ENCODE measurements around the gene CHST15. TPM values are rescaled to one million over a fixed set of nuclear protein-coding genes. Genes with fewer than 3 reads are reported as not detected.

The CHST15 gene
- total RNA-seq, 1 donor from 2014 or later = 1.5 TPM

DNA sequence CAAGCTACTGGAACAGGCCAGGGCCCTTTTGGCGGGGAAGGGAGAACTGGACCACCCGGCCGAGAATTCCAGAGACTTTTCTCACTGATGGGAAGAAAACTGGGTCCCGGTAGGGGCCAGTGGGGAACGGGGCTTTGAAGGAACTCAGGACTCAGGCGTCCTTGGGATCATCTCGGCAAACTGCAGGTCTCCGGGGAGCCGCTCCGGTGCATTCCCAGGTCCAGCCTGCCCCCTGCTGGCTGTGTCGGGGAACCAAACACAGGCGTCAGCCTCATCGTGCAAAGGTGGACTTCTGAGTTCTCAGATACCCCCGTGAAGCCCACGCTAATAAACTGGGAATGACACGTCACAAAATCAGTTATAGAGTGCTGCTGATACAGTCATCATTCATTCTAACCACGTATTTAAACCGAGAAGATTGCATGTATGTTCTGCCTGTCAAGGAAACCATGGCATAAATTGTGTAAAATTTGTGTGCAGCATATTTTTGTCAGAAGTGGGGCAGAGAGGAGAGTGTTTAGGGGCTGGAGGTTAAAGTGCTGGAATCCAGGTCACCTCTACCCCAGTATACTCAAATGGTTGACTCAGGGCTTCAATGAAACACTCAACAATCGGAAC, 125.7 kb downstream of the CHST15 start:
- TF ChIP-seq, protein P1, sequence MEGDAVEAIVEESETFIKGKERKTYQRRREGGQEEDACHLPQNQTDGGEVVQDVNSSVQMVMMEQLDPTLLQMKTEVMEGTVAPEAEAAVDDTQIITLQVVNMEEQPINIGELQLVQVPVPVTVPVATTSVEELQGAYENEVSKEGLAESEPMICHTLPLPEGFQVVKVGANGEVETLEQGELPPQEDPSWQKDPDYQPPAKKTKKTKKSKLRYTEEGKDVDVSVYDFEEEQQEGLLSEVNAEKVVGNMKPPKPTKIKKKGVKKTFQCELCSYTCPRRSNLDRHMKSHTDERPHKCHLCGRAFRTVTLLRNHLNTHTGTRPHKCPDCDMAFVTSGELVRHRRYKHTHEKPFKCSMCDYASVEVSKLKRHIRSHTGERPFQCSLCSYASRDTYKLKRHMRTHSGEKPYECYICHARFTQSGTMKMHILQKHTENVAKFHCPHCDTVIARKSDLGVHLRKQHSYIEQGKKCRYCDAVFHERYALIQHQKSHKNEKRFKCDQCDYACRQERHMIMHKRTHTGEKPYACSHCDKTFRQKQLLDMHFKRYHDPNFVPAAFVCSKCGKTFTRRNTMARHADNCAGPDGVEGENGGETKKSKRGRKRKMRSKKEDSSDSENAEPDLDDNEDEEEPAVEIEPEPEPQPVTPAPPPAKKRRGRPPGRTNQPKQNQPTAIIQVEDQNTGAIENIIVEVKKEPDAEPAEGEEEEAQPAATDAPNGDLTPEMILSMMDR (conservative IDR thresholded peaks at IDR 0.05) = peak; percentile 98
- DNase-seq (ENCODE audit: low read depth, low spot score) = peak; percentile 88
- H3K27ac Mint-ChIP-seq (ENCODE audit: unreplicated experiment) = no peak overlapping the region
- peaks cover 87% of the 10 kb centered on the region for H3K27me3 Mint-ChIP-seq (ENCODE audit: low read depth)
- peaks cover 2% of the 10 kb centered on the region for H3K4me1 Mint-ChIP-seq
- no peaks in the 10 kb centered on the region for H3K36me3 Mint-ChIP-seq (ENCODE audit: low read depth)
- no peak overlapping the region for H3K4me3 Mint-ChIP-seq
- no peaks in the 10 kb centered on the region for H3K9me3 Mint-ChIP-seq

DNA sequence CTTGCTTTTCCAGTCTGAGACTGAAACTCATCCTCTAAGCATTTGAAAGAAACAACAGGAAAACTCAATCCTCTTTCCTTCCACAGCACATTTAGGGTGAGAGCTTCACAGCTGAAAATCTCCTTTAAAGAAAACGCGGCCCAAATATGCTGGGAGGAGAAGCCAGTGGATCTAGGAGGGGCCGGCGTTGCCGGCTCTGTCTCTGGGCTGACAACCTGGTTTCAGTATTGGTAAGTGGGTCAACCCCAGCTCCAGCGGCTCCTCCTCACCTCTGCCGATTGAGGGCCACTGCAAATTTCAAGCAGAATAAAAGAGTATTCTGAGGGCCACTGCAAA, 126.5 kb downstream of the CHST15 start:
- H3K9me3 Mint-ChIP-seq = no peaks in the 10 kb centered on the region
- peaks cover 87% of the 10 kb centered on the region for H3K27me3 Mint-ChIP-seq (ENCODE audit: low read depth)
- no peak overlapping the region for H3K4me3 Mint-ChIP-seq
- no peaks in the 10 kb centered on the region for H3K36me3 Mint-ChIP-seq (ENCODE audit: low read depth)
- no peak overlapping the region for H3K27ac Mint-ChIP-seq (ENCODE audit: unreplicated experiment)
- no peak for DNase-seq (ENCODE audit: low read depth, low spot score)
- TF ChIP-seq, protein P1 (conservative IDR thresholded peaks at IDR 0.05) = no peak
- H3K4me1 Mint-ChIP-seq = no peaks in the 10 kb centered on the region

DNA sequence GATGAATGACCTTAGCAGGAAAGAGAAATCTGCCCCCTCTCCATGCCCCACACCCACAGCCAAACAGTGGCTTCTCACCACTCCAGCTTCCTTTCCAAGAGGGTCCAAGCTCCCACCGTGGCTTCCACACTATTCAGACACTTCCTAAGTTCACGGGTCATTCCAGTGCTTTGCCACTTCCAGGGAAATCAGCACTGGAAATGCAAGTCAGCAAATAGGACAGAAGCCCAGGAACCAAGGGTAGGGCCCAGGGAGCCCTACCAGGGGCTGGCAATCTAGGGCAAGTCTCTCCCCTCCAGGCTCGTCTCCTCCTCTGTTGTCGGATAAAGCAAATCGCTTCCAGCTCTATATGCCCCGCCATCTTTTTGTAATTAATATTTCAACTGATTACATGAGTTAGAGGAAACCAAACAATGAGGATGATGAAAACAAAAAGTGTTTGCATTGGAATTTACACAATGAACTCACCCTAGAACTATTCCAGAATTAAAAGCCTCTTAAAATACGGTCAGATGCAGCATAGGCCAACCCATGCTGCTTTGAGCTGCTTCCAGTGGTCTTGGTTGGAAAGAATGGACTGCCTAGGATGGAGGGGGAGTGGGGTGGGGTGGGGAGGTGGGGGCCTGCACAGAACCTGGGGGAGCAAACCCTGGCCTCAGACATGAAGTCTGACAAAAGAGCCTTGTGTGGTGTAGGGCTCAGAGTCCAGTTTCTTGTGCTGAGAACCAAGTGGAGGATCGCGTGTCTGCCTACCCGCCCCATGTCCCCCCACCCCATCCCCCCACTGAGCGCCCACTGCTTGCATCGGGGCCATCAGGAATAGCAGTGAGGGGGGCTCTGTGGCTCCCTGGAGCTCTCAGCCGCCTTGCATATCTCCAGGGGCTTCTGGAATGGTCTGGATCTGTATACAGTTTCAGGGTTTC, 127.2 kb downstream of the CHST15 start:
- Mint-ChIP-seq H3K36me3 (ENCODE audit: low read depth) (no peaks in the 10 kb centered on the region), H3K9me3 (no peaks in the 10 kb centered on the region), H3K27me3 (ENCODE audit: low read depth) (peaks cover 87% of the 10 kb centered on the region), H3K27ac (ENCODE audit: unreplicated experiment) (no peak overlapping the region), H3K4me3 (no peak overlapping the region), H3K4me1 (no peaks in the 10 kb centered on the region)
- no peak for DNase-seq (ENCODE audit: low read depth, low spot score)
- TF ChIP-seq, protein P1 (conservative IDR thresholded peaks at IDR 0.05) = no peak

DNA sequence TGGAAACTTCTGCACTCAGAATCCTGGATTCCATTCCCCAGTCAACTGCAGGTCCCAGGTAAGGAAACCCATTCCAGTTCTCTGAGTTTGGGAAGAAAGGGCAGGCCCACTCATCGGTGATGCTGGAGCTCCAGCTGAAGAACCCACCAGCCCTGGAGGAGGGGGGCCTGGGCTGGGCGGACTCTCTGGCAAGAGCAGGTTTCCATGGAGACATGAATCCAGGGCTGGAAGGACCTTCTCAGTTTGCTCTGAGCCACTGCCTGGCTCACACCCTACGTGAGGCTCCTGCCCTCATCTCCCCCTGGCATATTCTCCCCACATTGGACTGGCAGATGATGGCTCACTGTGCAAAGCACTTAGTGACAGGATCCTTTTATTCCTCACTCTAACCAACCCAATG, 128.4 kb downstream of the CHST15 start:
- Mint-ChIP-seq H3K4me3 (no peak overlapping the region), H3K4me1 (no peaks in the 10 kb centered on the region), H3K27ac (ENCODE audit: unreplicated experiment) (no peak overlapping the region), H3K27me3 (ENCODE audit: low read depth) (peaks cover 76% of the 10 kb centered on the region), H3K9me3 (no peaks in the 10 kb centered on the region), H3K36me3 (ENCODE audit: low read depth) (no peaks in the 10 kb centered on the region)
- TF ChIP-seq, protein P1 (conservative IDR thresholded peaks at IDR 0.05) = no peak
- DNase-seq (ENCODE audit: low read depth, low spot score) = no peak

DNA sequence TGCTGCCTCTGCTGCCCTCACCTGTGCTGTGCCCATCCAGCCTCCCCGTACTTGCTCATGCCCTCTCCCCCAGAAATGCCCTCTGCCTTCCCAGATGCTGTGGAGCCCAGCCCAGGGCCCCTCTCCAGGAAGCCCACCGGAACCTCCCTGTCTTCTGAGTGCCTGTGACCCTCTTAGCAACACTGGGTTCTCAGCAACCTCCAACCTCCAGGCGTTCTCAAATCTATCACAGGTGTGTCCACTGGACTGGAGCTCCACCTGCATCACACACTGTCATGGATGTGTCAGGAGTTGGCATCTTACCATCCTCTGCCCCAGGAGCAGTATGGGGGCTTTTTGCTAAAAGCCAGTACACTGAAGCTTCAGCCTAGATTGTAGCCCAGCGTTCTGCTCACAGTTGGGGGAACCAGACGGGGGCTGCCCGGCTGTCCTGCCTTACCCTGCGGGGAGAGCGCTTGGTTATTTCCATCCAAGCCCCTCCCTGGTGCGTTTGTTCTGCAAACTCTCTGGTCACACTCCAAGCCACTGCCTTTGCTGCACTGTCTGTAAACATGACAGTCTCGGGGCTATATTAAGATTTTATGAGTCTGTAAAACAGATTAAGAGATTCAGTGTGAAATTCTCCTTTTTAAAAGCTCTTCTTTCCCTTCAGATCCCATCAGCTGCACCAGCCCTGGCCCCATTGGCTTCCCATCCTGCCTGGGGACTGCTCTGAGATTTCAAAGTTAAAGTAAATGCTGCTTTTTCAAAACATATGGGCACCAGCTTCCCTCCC, 130.5 kb downstream of the CHST15 start:
- H3K4me3 Mint-ChIP-seq = no peak overlapping the region
- peaks cover 64% of the 10 kb centered on the region for H3K27me3 Mint-ChIP-seq (ENCODE audit: low read depth)
- no peaks in the 10 kb centered on the region for H3K4me1 Mint-ChIP-seq
- no peak overlapping the region for H3K27ac Mint-ChIP-seq (ENCODE audit: unreplicated experiment)
- no peaks in the 10 kb centered on the region for H3K36me3 Mint-ChIP-seq (ENCODE audit: low read depth)
- no peak for DNase-seq (ENCODE audit: low read depth, low spot score)
- no peaks in the 10 kb centered on the region for H3K9me3 Mint-ChIP-seq
- TF ChIP-seq, protein P1 (conservative IDR thresholded peaks at IDR 0.05) = no peak
